Measurements from ENCODE around the gene PAGE1.

GRCh38 chrX:49695276-49696180 lies at the start of gene PAGE1:
- TF ChIP-seq CTCF (IDR thresholded peaks at IDR 0.05) (no peak), POLR2A (IDR thresholded peaks at IDR 0.05) (no peak)
